Trophoblast cell (in vitro differentiated cells and primary cell): ENCODE measurements around the gene BPIFB3.

Experiments
- DNase-seq, 2 donors: peaks; one replicate each; pipeline ENCODE4 v3.0.0-alpha.2; 2016
- H2AFZ ChIP-seq: 2 replicates; pipeline ENCODE4 v1.6.1; 2013; ENCODE audit warnings: low read length, moderate library complexity, mild to moderate bottlenecking; ENCODE audit not compliant: insufficient read depth, poor library complexity
- H2AK5ac ChIP-seq: 2 replicates; pipeline ENCODE4 v1.6.1; 2013; ENCODE audit warnings: mild to moderate bottlenecking, low read length
- H2BK120ac ChIP-seq: 2 replicates; pipeline ENCODE4 v1.6.1; 2013; ENCODE audit warnings: low read length, mild to moderate bottlenecking, moderate library complexity; ENCODE audit not compliant: insufficient read depth, poor library complexity
- H2BK12ac ChIP-seq: 2 replicates; pipeline ENCODE4 v1.6.1; 2013; ENCODE audit warnings: mild to moderate bottlenecking, low read length, moderate library complexity
- H2BK5ac ChIP-seq: 2 replicates; pipeline ENCODE4 v1.6.1; 2013; ENCODE audit warnings: low read length, low read depth, moderate library complexity, mild to moderate bottlenecking; ENCODE audit not compliant: poor library complexity
- H3K14ac ChIP-seq: 2 replicates; pipeline ENCODE4 v1.6.1; 2013; ENCODE audit warnings: mild to moderate bottlenecking, low read length
- H3K18ac ChIP-seq: 2 replicates; pipeline ENCODE4 v1.6.1; 2013; ENCODE audit warnings: mild to moderate bottlenecking, low read length
- H3K23ac ChIP-seq: 2 replicates; pipeline ENCODE4 v1.6.1; 2013; ENCODE audit warnings: low read length
- H3K27ac ChIP-seq: 2 replicates; pipeline ENCODE4 v1.5.1; 2013; ENCODE audit warnings: low read depth, mild to moderate bottlenecking, inconsistent platforms, low read length, moderate library complexity
- H3K27me3 ChIP-seq: 2 replicates; pipeline ENCODE4 v1.6.1; 2013; ENCODE audit warnings: inconsistent platforms, mild to moderate bottlenecking, low read length, moderate library complexity; ENCODE audit not compliant: insufficient read depth
- H3K36me3 ChIP-seq, 2 experiments: 1 replicate in 1 of 2; 2 replicates in 1 of 2; pipeline ENCODE4 v1.6.1; 2013; ENCODE audit warnings: low read length in 2 of 2, mild to moderate bottlenecking in 2 of 2, moderate library complexity in 1 of 2; ENCODE audit not compliant: insufficient read depth in 2 of 2, control insufficient read depth in 1 of 2
- H3K4ac ChIP-seq: 2 replicates; pipeline ENCODE4 v1.6.1; 2013; ENCODE audit warnings: low read depth, mild to moderate bottlenecking, low read length, moderate library complexity
- H3K4me1 ChIP-seq, 2 experiments: 1 replicate in 1 of 2; 2 replicates in 1 of 2; pipeline ENCODE4 v1.6.1; 2013; ENCODE audit warnings: low read length in 2 of 2, mild to moderate bottlenecking in 2 of 2, moderate library complexity in 1 of 2; ENCODE audit not compliant: insufficient read depth in 2 of 2, control insufficient read depth in 1 of 2
- H3K4me2 ChIP-seq: 2 replicates; pipeline ENCODE4 v1.6.1; 2013; ENCODE audit warnings: inconsistent platforms, mild to moderate bottlenecking, low read length, moderate library complexity
- H3K4me3 ChIP-seq: 2 replicates; pipeline ENCODE4 v1.5.1; 2013; ENCODE audit warnings: mild to moderate bottlenecking, low read depth, low read length, inconsistent platforms
- H3K79me1 ChIP-seq: one replicate; pipeline ENCODE4 v1.6.1; 2013; ENCODE audit warnings: low read length
- H3K79me2 ChIP-seq: 2 replicates; pipeline ENCODE4 v1.6.1; 2013; ENCODE audit warnings: low read length, mild to moderate bottlenecking; ENCODE audit not compliant: control insufficient read depth, insufficient read depth, poor library complexity
- H3K9ac ChIP-seq: 2 replicates; pipeline ENCODE4 v1.6.1; 2013; ENCODE audit warnings: mild to moderate bottlenecking, low read length
- H3K9me3 ChIP-seq: 2 replicates; pipeline ENCODE4 v1.6.1; 2013; ENCODE audit warnings: low read depth, mild to moderate bottlenecking, control low read depth, inconsistent platforms, low read length; ENCODE audit not compliant: insufficient read depth
- H4K12ac ChIP-seq: 2 replicates; pipeline ENCODE4 v1.6.1; 2013; ENCODE audit warnings: low read depth, mild to moderate bottlenecking, low read length, moderate library complexity
- H4K8ac ChIP-seq: 2 replicates; pipeline ENCODE4 v1.6.1; 2013; ENCODE audit warnings: low read depth, mild to moderate bottlenecking, low read length, moderate library complexity
- H4K91ac ChIP-seq: one replicate; pipeline ENCODE4 v1.6.1; 2013; ENCODE audit warnings: low read depth, mild to moderate bottlenecking, low read length, moderate library complexity
- WGBS: extraction: QIAGEN DNeasy Blood & Tissue Kit; methylation state at CpG from one replicate; pipeline ENCODE4 v1.1.7; 2013; ENCODE audit warnings: missing lambda C conversion rate; ENCODE audit not compliant: insufficient read length, insufficient coverage; ENCODE audit errors: extremely low coverage; 5-methylcytosine and 5-hydroxymethylcytosine counted together

The BPIFB3 gene

GRCh38 chr20:33081411-33082154 lies 27.9 kb downstream of the BPIFB3 start:
- H3K79me1 ChIP-seq, result no peaks in the 10 kb centered on the region
- no peak overlapping the region for H4K91ac ChIP-seq
- H3K27me3 ChIP-seq, result no peaks in the 10 kb centered on the region
- no peak overlapping the region for H3K9ac ChIP-seq
- H4K12ac ChIP-seq, result no peak overlapping the region
- H2BK5ac ChIP-seq, result no peak overlapping the region
- H3K9me3 ChIP-seq, result peaks cover 3% of the 10 kb centered on the region
- no peak overlapping the region for H2AK5ac ChIP-seq
- no peak overlapping the region for H3K27ac ChIP-seq
- H3K18ac ChIP-seq, result no peak overlapping the region
- H3K14ac ChIP-seq, result no peak overlapping the region
- H3K4me1 ChIP-seq, result peaks cover 3% of the 10 kb centered on the region in 2 experiments
- H4K8ac ChIP-seq, result no peak overlapping the region
- H3K4me3 ChIP-seq, result peak overlapping the region; percentile 31
- no peak overlapping the region for H3K4me2 ChIP-seq
- H2BK12ac ChIP-seq, result no peak overlapping the region
- DNase-seq, result no peak
- no peak overlapping the region for H2BK120ac ChIP-seq
- H3K36me3 ChIP-seq, result no peaks in the 10 kb centered on the region
- WGBS, result no CpG with 5 or more reads among the region's 7 CpGs
- no peaks in the 10 kb centered on the region for H3K79me2 ChIP-seq
- no peak overlapping the region for H2AFZ ChIP-seq
- H3K23ac ChIP-seq, result no peak overlapping the region
- no peak overlapping the region for H3K4ac ChIP-seq

GRCh38 chr20:33082546-33082945 lies 28.8 kb downstream of the BPIFB3 start:
- peak overlapping the region; percentile 13 for H3K4me3 ChIP-seq
- H3K9ac ChIP-seq, result no peak overlapping the region
- no peaks in the 10 kb centered on the region for H3K4me1 ChIP-seq
- no peak overlapping the region for H2AK5ac ChIP-seq
- no peaks in the 10 kb centered on the region for H3K79me2 ChIP-seq
- H3K18ac ChIP-seq, result no peak overlapping the region
- H4K8ac ChIP-seq, result no peak overlapping the region
- no CpG with 5 or more reads among the region's 6 CpGs for WGBS
- no peak overlapping the region for H3K4me2 ChIP-seq
- H3K79me1 ChIP-seq, result no peaks in the 10 kb centered on the region
- H2BK12ac ChIP-seq, result no peak overlapping the region
- H4K12ac ChIP-seq, result no peak overlapping the region
- H2BK120ac ChIP-seq, result no peak overlapping the region
- no peak overlapping the region for H4K91ac ChIP-seq
- H2AFZ ChIP-seq, result no peak overlapping the region
- H3K27ac ChIP-seq, result no peak overlapping the region
- no peak overlapping the region for H3K23ac ChIP-seq
- no peak overlapping the region for H3K4ac ChIP-seq
- no peaks in the 10 kb centered on the region for H3K27me3 ChIP-seq
- no peak overlapping the region for H3K14ac ChIP-seq
- H3K36me3 ChIP-seq, result no peaks in the 10 kb centered on the region
- H2BK5ac ChIP-seq, result no peak overlapping the region
- H3K9me3 ChIP-seq, result peaks cover 3% of the 10 kb centered on the region
- no peak for DNase-seq

GRCh38 chr20:33083544-33084340 lies 30.0 kb downstream of the BPIFB3 start:
- no peak overlapping the region for H3K4me2 ChIP-seq
- WGBS, result no CpG with 5 or more reads among the region's 20 CpGs

DNA sequence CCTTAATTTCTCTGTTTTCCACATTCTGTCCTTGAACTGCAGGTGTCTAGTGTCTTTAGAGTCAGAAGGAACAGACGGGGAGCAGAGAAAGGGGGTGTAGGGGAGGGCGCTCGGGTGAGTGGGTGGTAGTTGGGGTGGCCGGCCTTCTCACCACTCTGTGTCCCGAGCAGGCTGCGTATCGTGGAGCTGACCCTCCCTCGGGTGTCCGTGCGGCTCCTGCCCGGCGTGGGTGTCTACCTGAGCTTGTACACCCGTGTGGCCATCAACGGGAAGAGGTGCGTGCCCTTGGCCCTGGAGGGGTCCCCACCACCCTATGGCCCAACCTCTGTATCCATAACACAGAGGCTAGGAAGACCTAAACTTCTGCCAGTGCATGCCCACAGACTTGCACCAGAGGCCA lies 31.0 kb downstream of the BPIFB3 start:
- H2AK5ac ChIP-seq, result no peak overlapping the region
- H3K27ac ChIP-seq, result no peak overlapping the region
- H3K4ac ChIP-seq, result no peak overlapping the region
- no peak overlapping the region for H4K8ac ChIP-seq
- H3K9me3 ChIP-seq, result peaks cover 3% of the 10 kb centered on the region
- H3K36me3 ChIP-seq, result no peaks in the 10 kb centered on the region
- no peak overlapping the region for H4K91ac ChIP-seq
- no peaks in the 10 kb centered on the region for H3K79me1 ChIP-seq
- no peak overlapping the region for H3K9ac ChIP-seq
- no peak overlapping the region for H3K18ac ChIP-seq
- no peak overlapping the region for H4K12ac ChIP-seq
- H3K4me1 ChIP-seq, result no peaks in the 10 kb centered on the region
- H3K79me2 ChIP-seq, result no peaks in the 10 kb centered on the region
- no peak overlapping the region for H3K14ac ChIP-seq
- H2BK12ac ChIP-seq, result no peak overlapping the region
- no peak overlapping the region for H3K4me3 ChIP-seq
- no peak overlapping the region for H3K4me2 ChIP-seq
- DNase-seq, result no peak
- no peak overlapping the region for H2BK120ac ChIP-seq
- no CpG with 5 or more reads among the region's 15 CpGs for WGBS
- no peak overlapping the region for H3K23ac ChIP-seq
- H3K27me3 ChIP-seq, result no peaks in the 10 kb centered on the region
- no peak overlapping the region for H2BK5ac ChIP-seq
- no peak overlapping the region for H2AFZ ChIP-seq

More at GRCh38 chr20:33083544-33084340, 30.0 kb downstream of the BPIFB3 start:
- Histone ChIP-seq H3K14ac (no peak overlapping the region), H3K27me3 (no peaks in the 10 kb centered on the region), H3K9ac (no peak overlapping the region), H2BK12ac (no peak overlapping the region), H3K23ac (no peak overlapping the region), H3K79me1 (no peaks in the 10 kb centered on the region), H2BK5ac (no peak overlapping the region), H2AFZ (no peak overlapping the region), H2BK120ac (no peak overlapping the region), H3K36me3 (no peaks in the 10 kb centered on the region), H3K4ac (no peak overlapping the region), H4K91ac (no peak overlapping the region), H3K27ac (no peak overlapping the region), H3K18ac (no peak overlapping the region), H3K9me3 (peaks cover 3% of the 10 kb centered on the region), H4K12ac (no peak overlapping the region), H3K4me3 (no peak overlapping the region), H3K4me1 (no peaks in the 10 kb centered on the region), H4K8ac (no peak overlapping the region), H3K79me2 (no peaks in the 10 kb centered on the region), H2AK5ac (no peak overlapping the region)
- DNase-seq, result no peak
